GM19023 (cell line): Measurements from ENCODE around the gene PLOD1.
"Not testable (repeated sequence)": the region's sequence is repeated elsewhere in the genome, so short reads cannot be mapped to it uniquely, and the experiment has no call there.

ENCODE experiments used
- ATAC-seq: cut with Tn5 transposase; IDR thresholded peaks from one replicate; pipeline ENCODE4 v1.9.1; 2021; ENCODE audit warnings: mild to moderate bottlenecking, moderate library complexity; ENCODE audit not compliant: unreplicated experiment

The PLOD1 gene

GRCh38 chr1:11935733-11936132 is 1.2 kb downstream of the PLOD1 start:
- ATAC-seq = not testable (repeated sequence)

- ATAC-seq = no peak
Observed at GRCh38 chr1:11938722-11939526, 4.4 kb downstream of the PLOD1 start.

GRCh38 chr1:11939794-11940193 is 5.3 kb downstream of the PLOD1 start:
- ATAC-seq = not testable (repeated sequence)

GRCh38 chr1:11940260-11940921 is 5.9 kb downstream of the PLOD1 start:
- no peak for ATAC-seq

- ATAC-seq = no peak
Observed at GRCh38 chr1:11942280-11942679, 7.8 kb downstream of the PLOD1 start.

- no peak for ATAC-seq
Observed at GRCh38 chr1:11943619-11944018, 9.1 kb downstream of the PLOD1 start.

- ATAC-seq = no peak
Observed at GRCh38 chr1:11944358-11944931, 9.9 kb downstream of the PLOD1 start.

- no peak for ATAC-seq
Observed at GRCh38 chr1:11946647-11947046, 12.1 kb downstream of the PLOD1 start.

- ATAC-seq = no peak
Observed at GRCh38 chr1:11948822-11949458, 14.4 kb downstream of the PLOD1 start.

GRCh38 chr1:11951901-11952300 is 17.4 kb downstream of the PLOD1 start:
- ATAC-seq = no peak

- no peak for ATAC-seq
Observed at GRCh38 chr1:11952455-11953109, 18.1 kb downstream of the PLOD1 start.

- no peak for ATAC-seq
Observed at GRCh38 chr1:11955221-11955620, 20.7 kb downstream of the PLOD1 start.

- no peak for ATAC-seq
Observed at GRCh38 chr1:11957398-11957797, 22.9 kb downstream of the PLOD1 start.

- ATAC-seq = no peak
Observed at GRCh38 chr1:11957897-11958296, 23.4 kb downstream of the PLOD1 start.

- no peak for ATAC-seq
Observed at GRCh38 chr1:11960276-11960675, 25.8 kb downstream of the PLOD1 start.

GRCh38 chr1:11960715-11961114 is 26.2 kb downstream of the PLOD1 start:
- ATAC-seq = no peak

- no peak for ATAC-seq
Observed at GRCh38 chr1:11961230-11961629, 26.7 kb downstream of the PLOD1 start.

GRCh38 chr1:11963622-11964021 is 29.1 kb downstream of the PLOD1 start:
- ATAC-seq = no peak

- ATAC-seq = no peak
Observed at GRCh38 chr1:11964656-11965055, 30.1 kb downstream of the PLOD1 start.

GRCh38 chr1:11967028-11967547 is 32.6 kb downstream of the PLOD1 start:
- no peak for ATAC-seq
